ENCODE results near the gene PTN. TPM values are rescaled to one million over a fixed set of nuclear protein-coding genes. Genes with fewer than 3 reads are reported as not detected.
"Not testable (repeated sequence)": the region's sequence is repeated elsewhere in the genome, so short reads cannot be mapped to it uniquely, and the experiment has no call there.

PTN gene
- total RNA-seq, 4 donors from 2014 or later = 1.4 to 6.9 (median 2.6) TPM

DNA sequence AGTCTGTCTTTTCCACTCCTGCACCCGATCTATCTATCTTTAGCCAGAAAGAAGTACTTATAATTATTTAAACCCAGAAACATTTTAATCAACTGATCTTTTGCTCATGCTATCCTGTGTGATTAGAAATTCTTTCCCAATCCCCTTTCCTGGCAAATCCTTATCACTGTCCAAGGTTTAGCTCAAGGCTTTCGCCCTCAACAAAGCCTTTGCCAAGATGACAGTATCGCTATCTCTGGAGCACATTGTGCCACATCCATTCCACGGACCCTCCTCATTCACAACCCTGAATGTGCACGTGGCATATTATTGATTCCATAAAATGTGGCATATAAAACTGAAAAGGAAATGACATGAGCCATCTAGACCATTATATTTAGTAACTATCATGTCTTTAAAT, 71.3 kb downstream of the PTN start:
- TF ChIP-seq CTCF (IDR thresholded peaks at IDR 0.05) (no peak), EP300 (IDR thresholded peaks at IDR 0.05) (no peak), POLR2AphosphoS5 (IDR thresholded peaks at IDR 0.05) (no peak), POLR2A (IDR thresholded peaks at IDR 0.05) (no peak)
- WGBS = 91% methylated on average over 5 of the region's 5 CpGs
- no peak overlapping the region for H3K27ac ChIP-seq
- H3K27me3 ChIP-seq = no peaks in the 10 kb centered on the region
- H3K4me3 ChIP-seq = no peak overlapping the region
- H3K9me3 ChIP-seq = no peaks in the 10 kb centered on the region
- no peak for DNase-seq (ENCODE audit: low spot score in 2 of 2)
- H3K36me3 ChIP-seq = no peaks in the 10 kb centered on the region
- no peaks in the 10 kb centered on the region for H3K4me1 ChIP-seq

- no peaks in the 10 kb centered on the region for H3K36me3 ChIP-seq
- no peak overlapping the region for H3K4me3 ChIP-seq
- H3K9me3 ChIP-seq = no peaks in the 10 kb centered on the region
- H3K27me3 ChIP-seq = no peaks in the 10 kb centered on the region
- no peak overlapping the region for H3K27ac ChIP-seq
- H3K4me1 ChIP-seq = no peaks in the 10 kb centered on the region
- TF ChIP-seq CTCF (IDR thresholded peaks at IDR 0.05) (no peak), POLR2AphosphoS5 (IDR thresholded peaks at IDR 0.05) (no peak), EP300 (IDR thresholded peaks at IDR 0.05) (no peak), POLR2A (IDR thresholded peaks at IDR 0.05) (no peak)
- DNase-seq (ENCODE audit: low spot score in 2 of 2) = no peak
- WGBS = 85% methylated on average over 2 of the region's 2 CpGs
These were observed 74.3 kb downstream of the PTN start for GRCh38 chr7:137269240-137269639.

GRCh38 chr7:137268001-137268865, 75.3 kb downstream of the PTN start:
- H3K4me3 ChIP-seq; H3K4me1 ChIP-seq; H3K9me3 ChIP-seq; H3K36me3 ChIP-seq; H3K27ac ChIP-seq; H3K27me3 ChIP-seq; DNase-seq (ENCODE audit: low spot score in 2 of 2): not testable (repeated sequence)
- WGBS = 91% methylated on average over 23 of the region's 34 CpGs

DNA sequence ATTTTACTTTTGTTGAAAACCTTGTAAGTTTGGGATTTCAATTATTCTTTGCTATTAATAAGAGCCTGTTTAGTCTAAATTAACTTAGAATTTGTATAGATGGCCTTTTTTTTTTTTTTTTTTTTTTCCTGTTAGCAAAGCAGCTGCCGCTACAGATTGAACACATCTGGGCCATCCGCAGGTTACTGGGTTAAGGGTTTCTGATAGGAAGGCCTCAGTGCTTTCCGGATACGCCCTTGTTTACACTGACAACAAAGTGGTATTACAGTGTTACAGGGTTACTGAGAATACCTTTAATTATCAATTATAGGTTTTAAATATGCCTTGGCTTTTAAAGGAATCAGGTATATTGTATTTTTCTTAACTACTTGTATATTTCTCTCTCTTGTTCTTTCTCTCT, 76.8 kb downstream of the PTN start:
- H3K4me1 ChIP-seq = no peaks in the 10 kb centered on the region
- no peak for DNase-seq (ENCODE audit: low spot score in 2 of 2)
- no peaks in the 10 kb centered on the region for H3K36me3 ChIP-seq
- H3K4me3 ChIP-seq = no peak overlapping the region
- H3K27me3 ChIP-seq = no peaks in the 10 kb centered on the region
- TF ChIP-seq EP300 (IDR thresholded peaks at IDR 0.05) (no peak), POLR2AphosphoS5 (IDR thresholded peaks at IDR 0.05) (no peak), POLR2A (IDR thresholded peaks at IDR 0.05) (no peak), CTCF (IDR thresholded peaks at IDR 0.05) (no peak)
- 72% methylated on average over 4 of the region's 4 CpGs for WGBS
- no peak overlapping the region for H3K27ac ChIP-seq
- H3K9me3 ChIP-seq = no peaks in the 10 kb centered on the region

DNA sequence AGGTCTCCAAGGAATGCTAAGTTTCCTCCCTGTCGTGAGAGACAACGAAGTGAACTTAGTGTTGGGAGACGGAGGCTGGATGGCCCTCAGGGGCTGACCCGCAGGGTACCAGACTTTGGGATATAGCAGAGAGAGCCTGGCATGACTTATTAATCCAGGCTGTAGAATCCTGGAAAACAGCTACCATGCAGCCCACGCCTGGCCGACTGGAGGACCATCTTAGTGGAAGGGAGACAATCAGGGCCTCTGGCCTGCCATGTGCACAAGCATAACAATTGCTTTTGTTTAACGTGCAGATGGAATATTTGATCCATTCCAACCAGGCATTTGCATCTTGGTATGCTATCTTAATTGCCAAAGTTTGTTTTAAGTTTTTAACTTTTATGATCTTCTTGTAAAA, 78.1 kb downstream of the PTN start:
- H3K36me3 ChIP-seq; H3K9me3 ChIP-seq; H3K27ac ChIP-seq; DNase-seq (ENCODE audit: low spot score in 2 of 2); H3K27me3 ChIP-seq; H3K4me3 ChIP-seq; H3K4me1 ChIP-seq: not testable (repeated sequence)
- 88% methylated on average over 7 of the region's 7 CpGs for WGBS

DNA sequence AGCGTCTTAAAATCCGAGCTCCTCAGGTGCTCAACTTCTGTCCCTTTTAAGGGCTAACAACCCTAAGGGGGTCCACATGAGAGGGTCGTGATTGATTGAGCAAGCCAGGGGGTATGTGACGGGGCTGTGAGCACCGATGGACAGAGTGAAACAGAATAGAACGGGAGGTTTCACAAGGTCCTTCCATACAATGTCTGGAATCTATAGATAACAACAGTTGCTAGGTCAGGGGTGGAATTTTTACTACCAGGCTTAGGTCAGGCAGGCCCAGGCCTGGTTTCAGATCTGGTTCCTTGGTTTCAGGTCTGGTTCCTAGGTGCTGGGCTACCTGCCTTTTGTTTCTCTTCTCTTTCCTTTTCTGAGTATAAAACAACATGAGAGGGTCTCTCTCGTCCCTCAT, 80.9 kb downstream of the PTN start:
- DNase-seq (ENCODE audit: low spot score in 2 of 2) = no peak
- Histone ChIP-seq H3K27me3 (no peaks in the 10 kb centered on the region), H3K9me3 (no peaks in the 10 kb centered on the region), H3K27ac (no peak overlapping the region), H3K36me3 (no peaks in the 10 kb centered on the region), H3K4me3 (no peak overlapping the region), H3K4me1 (no peaks in the 10 kb centered on the region)
- no peak for TF ChIP-seq EP300 (IDR thresholded peaks at IDR 0.05)
- no peak for TF ChIP-seq CTCF (IDR thresholded peaks at IDR 0.05)
- no peak for TF ChIP-seq POLR2A (IDR thresholded peaks at IDR 0.05)
- TF ChIP-seq POLR2AphosphoS5 (IDR thresholded peaks at IDR 0.05) = no peak
- WGBS = 77% methylated on average over 7 of the region's 7 CpGs
